Measurements from ENCODE around the gene ADGRG7.
"Not testable (repeated sequence)": the region's sequence is repeated elsewhere in the genome, so short reads cannot be mapped to it uniquely, and the experiment has no call there.

The ADGRG7 gene, protein sequence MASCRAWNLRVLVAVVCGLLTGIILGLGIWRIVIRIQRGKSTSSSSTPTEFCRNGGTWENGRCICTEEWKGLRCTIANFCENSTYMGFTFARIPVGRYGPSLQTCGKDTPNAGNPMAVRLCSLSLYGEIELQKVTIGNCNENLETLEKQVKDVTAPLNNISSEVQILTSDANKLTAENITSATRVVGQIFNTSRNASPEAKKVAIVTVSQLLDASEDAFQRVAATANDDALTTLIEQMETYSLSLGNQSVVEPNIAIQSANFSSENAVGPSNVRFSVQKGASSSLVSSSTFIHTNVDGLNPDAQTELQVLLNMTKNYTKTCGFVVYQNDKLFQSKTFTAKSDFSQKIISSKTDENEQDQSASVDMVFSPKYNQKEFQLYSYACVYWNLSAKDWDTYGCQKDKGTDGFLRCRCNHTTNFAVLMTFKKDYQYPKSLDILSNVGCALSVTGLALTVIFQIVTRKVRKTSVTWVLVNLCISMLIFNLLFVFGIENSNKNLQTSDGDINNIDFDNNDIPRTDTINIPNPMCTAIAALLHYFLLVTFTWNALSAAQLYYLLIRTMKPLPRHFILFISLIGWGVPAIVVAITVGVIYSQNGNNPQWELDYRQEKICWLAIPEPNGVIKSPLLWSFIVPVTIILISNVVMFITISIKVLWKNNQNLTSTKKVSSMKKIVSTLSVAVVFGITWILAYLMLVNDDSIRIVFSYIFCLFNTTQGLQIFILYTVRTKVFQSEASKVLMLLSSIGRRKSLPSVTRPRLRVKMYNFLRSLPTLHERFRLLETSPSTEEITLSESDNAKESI

GRCh38 chr3:100609305-100609704 is at the start of gene ADGRG7:
Gene ADGRG7 (plus strand): TSS chr3:100609601. CDS start chr3:100609857, 256 bp downstream.
- no peak for DNase-seq

GRCh38 chr3:100560426-100560825 is 49.0 kb upstream of the ADGRG7 start:
- no peak for DNase-seq

GRCh38 chr3:100561459-100562158 is 47.8 kb upstream of the ADGRG7 start:
- DNase-seq = no peak

- DNase-seq = no peak
Measured at GRCh38 chr3:100562224-100562857, 47.1 kb upstream of the ADGRG7 start.

GRCh38 chr3:100563228-100563627 is 46.2 kb upstream of the ADGRG7 start:
- DNase-seq = no peak

DNA sequence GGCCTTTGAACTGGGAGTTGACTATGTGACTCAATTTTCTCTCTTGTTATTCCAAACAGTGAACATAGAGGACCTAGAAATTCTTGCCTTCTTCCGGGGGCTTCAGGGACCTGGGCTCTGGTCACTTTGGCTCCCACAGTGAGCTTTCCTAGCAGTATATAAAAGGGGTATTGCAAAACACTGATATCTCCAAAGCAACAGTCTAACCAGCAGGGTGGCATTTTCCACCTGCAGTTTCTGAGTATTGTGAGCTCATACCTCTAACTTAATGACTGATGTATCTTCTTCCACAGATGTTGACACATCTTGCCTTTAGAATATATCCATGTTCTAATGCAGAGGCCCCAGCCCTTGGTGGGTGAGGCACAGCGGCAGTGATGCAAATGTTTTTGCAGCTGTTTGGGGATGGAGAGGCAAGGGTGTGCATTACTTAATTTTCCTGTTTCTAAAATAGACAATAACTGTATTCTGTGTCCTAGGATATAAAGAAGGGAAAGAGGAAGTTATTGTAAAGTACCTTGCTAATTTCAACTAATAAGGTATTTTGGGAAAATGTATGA is 45.7 kb upstream of the ADGRG7 start:
- DNase-seq = no peak

DNA sequence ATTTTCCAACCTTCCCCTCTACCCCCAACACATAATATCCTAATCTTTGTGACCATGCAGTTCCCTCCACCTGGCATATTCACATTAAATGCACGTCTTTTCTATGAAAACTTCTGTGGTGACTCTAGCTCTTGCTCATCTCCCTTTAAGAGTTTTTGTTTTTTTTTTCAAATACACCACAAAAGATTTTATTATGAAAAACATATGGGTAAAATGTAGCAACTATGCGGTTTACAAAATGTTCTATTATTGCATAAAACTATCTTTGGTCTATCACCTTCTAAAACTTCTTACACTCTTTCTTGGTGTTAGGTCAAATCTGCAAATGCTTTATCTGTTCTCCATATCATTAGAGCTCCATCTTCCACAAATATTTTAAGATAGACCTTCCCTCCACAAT is 38.6 kb upstream of the ADGRG7 start:
- no peak for DNase-seq

GRCh38 chr3:100574536-100574935 is 34.9 kb upstream of the ADGRG7 start:
- DNase-seq = no peak

DNA sequence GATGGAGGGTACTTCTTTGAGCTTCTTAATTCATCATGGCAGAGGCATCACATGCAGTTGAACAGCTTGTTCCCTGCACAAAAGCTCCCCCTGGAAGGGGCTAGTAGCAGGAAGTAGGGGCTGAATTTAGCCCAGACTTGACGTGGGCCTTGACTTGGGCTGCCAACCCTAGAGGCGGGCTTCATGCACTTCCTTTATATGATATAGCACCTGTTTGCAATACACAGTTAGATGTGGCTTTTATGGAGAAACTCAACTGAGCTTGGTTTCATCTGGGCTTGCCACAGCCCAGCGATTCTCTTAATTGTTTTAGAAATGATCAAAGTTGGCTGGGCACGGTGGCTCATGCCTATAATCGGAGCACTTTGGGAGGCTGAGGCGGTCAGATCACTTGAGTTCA is 33.7 kb upstream of the ADGRG7 start:
- no peak for DNase-seq

DNA sequence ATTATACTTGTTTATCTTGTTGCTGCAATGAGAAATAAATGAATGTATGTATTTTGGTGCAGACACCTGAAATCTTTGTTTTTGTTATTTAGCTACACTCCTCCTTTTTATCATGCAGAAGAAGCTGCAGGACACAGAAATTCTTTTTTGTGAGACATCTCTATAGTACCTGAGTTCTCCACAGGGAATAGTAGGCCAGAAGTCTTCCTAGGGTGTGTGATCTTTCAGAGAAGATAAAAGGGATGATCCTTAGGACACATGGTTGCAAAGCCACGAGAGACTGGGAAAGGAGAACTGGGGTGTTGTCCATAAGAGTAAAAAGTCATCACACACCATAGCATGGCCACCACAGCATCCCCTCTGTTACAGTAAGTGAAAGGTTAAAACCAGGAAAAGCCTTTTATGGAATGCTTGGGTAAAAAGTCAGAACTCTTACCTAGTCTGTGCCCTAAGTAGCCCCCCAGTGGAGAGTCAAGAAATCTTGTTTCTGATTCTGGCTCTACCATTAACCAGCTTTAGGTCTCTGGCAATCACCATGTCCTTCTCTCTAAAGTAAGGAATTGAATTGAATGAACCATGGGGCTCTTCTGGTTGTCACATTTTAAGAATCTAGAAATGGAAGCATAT is 31.9 kb upstream of the ADGRG7 start:
- DNase-seq = no peak

- no peak for DNase-seq
Measured at GRCh38 chr3:100578646-100579045, 30.8 kb upstream of the ADGRG7 start.

GRCh38 chr3:100580147-100580546 is 29.3 kb upstream of the ADGRG7 start:
- DNase-seq = no peak

- DNase-seq = no peak
Measured at GRCh38 chr3:100581650-100582049, 27.8 kb upstream of the ADGRG7 start.

DNA sequence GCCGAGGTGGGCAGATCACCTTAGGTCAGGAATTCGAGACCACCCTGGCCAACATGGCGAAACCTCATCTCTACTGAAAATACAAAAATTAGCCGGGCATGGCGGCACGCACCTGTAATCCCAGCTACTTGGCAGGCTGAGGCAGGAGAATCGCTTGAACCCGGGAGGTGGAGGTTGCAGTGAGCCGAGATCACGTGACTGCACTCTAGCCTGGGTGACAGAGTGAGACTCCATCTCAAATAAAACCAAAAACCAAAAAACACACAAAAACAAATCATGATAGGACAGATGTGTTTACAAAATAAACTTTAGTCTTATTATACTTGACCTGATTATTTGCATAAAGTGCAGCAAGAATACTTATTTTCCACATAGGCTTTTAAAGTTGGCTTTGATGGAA is 27.2 kb upstream of the ADGRG7 start:
- not testable (repeated sequence) for DNase-seq

DNA sequence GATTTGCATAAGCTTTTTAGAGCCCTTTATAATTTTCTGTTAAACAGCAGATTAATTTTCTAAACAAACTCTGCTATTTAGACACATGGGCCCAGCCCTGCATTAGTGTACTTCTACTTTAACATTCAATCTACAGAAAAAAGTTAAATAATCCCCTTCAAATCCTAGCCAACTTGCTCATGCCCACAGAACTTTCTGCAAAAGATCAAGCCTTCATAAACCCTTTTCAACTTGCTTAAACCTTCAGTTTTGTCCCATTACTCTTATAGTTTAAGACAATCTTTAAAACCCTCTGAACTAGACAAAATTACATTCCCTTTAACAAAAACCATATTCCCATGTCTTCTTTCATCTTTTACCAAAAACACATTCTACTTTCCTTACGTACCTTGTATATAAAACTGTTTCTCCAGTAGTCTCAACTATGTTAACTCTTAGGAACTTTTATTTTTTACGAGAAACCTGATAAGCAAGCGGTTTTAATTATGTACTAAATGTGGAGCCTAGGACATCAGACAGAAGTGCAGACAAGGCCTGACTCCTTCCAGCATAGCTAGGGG is 25.2 kb upstream of the ADGRG7 start:
- no peak for DNase-seq

GRCh38 chr3:100586832-100587231 is 22.6 kb upstream of the ADGRG7 start:
- no peak for DNase-seq

DNA sequence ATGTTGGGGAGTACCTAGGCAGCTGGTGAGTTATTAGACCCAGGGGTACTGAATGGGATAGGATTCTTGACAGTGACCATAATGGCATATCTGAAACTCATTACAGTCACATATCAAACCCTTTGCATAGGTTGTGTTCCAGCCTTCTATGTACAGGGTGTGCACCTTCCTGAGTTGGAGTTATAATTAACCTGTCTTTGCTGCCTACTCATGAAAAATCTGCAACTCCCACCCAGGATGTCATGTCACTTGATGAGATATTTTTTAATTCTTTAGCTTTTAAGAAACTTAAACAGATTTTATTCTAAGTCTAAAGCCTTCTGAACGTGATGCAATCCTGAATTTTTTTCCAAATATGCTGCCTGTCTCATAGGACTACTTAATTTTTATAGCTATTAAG is 21.1 kb upstream of the ADGRG7 start:
- DNase-seq = no peak

DNA sequence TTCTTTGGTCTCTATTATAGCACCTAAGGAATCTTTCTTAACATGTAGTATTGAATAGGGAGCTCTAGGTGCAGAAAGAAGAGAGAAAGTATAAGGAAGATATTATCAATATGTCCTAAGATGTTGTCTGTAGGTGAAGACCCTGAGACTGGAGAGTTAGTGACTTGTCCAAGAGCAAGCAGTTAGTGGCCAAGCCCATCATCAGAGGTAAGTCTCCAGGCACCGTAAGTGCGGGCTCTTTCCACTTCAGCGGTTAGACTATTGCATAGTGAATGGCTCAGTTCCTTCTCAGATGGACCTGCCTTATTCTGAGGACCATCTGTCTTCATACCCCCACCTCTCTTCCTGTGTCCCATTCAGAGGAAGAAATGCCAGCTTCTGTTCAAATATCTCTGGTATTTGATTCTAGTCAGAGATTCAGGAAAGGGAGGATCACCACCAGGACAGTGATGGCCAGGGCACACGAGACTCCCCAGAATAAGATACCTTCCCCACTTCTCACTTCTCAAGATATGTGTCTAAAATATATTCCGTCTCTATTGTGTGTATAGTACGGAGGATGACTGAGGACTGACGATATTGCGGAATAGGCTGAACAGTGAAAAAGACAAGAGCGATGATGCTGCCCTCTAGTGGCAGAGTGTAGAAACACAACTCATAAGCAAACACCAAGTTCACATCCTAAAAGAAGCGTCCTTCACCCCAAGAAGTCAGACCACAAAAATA is 19.1 kb upstream of the ADGRG7 start:
- DNase-seq = peak; percentile 50

GRCh38 chr3:100590840-100591147 is 18.6 kb upstream of the ADGRG7 start:
- DNase-seq = no peak

DNA sequence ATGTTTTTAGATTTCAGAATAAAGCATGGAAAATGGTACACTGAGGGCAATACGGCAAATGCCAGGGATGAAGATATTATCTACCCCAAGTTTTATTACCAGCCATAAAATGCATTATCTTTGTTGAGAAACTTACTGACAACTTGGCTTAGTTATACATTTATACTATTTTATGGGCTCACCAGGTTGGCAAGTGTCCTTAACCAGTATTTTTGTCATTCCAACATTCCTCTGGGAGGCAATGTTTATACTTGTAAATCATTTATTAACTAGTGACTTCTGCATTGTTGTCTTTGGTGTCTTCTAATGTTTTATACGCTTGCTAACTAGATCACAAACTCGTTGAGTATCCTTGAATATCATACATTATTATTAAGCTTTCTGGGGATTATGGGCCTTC is 18.0 kb upstream of the ADGRG7 start:
- no peak for DNase-seq
